CD4-positive, alpha-beta T cell treated with Interleukin-1 beta for 1 hour (primary cell): ENCODE data around the gene C3orf22.

Experiments
- DNase-seq, 2 donors: peaks; one replicate each; pipeline ENCODE4 v3.0.0-alpha.2; 2020 to 2022

Gene C3orf22

DNA sequence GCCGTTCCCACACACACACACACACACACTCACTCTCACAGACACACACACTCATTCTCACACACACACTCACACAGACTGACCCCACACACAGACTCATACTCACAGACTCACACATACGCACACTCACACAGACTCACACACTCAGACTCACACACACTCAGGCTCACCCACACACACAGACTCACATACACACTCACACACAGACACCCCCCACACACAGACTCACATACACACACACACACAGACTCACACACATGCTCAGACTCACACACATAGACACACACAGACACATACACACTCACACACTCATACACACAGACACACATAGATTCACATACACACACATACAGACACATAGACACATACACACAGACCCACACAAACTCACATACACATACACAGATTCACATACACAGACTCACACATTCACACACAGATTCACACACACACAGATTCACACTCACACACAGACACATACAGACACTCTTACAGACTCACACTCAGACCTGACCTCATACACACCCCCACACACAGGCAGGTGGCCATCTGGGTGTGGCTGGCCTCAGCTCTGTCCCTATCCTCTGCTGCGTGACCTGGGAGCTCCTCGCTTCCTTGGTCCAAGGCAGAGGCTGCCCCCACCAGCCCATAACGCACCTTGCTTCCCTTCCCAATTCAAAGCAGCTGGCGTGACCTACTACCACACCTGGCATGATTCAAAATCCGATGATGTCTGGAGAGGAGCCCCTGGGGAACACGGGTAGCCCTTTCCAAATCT lies 1.9 kb downstream of the C3orf22 start:
- DNase-seq, result no peak

DNA sequence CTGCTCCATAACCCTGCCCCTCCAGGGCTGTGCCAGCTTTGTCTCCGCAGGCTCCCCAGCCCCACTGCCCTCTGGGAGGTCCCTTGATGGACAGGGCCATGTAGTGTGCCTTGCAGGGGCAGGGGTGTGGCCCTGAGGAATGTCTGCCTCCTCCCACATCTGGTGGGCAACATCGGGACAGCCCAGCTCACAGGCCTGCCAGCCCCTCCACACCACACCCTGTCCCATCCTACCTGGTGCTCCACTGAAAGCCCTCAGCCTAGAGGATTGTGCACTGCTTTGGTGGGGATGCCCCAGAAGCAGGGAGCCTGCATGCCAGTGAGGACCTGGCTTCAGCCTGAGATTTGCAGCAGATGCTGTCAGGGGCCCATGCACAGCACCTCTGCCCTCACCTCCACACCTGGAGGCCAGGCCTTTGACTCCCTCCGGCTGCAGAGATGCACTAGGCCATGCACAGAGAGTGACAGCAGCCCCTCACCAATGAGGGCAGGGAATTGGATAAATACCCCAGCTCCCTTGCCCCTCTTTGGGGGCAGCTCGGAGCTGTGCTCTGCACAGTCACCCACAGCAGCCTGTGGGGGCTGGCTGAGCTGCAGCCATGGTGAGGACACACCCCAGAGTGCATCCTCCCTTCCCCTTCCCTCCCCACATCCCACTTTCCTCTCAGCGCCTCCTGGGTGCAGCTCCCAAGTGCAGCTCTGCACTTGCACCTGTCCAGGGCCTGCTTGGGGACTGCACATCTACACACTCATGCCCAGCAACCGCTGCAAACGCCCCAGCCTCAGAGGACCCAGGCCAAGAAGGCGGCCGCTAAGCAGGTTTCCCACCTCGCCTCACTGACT lies 2.7 kb downstream of the C3orf22 start:
- no peak for DNase-seq

DNA sequence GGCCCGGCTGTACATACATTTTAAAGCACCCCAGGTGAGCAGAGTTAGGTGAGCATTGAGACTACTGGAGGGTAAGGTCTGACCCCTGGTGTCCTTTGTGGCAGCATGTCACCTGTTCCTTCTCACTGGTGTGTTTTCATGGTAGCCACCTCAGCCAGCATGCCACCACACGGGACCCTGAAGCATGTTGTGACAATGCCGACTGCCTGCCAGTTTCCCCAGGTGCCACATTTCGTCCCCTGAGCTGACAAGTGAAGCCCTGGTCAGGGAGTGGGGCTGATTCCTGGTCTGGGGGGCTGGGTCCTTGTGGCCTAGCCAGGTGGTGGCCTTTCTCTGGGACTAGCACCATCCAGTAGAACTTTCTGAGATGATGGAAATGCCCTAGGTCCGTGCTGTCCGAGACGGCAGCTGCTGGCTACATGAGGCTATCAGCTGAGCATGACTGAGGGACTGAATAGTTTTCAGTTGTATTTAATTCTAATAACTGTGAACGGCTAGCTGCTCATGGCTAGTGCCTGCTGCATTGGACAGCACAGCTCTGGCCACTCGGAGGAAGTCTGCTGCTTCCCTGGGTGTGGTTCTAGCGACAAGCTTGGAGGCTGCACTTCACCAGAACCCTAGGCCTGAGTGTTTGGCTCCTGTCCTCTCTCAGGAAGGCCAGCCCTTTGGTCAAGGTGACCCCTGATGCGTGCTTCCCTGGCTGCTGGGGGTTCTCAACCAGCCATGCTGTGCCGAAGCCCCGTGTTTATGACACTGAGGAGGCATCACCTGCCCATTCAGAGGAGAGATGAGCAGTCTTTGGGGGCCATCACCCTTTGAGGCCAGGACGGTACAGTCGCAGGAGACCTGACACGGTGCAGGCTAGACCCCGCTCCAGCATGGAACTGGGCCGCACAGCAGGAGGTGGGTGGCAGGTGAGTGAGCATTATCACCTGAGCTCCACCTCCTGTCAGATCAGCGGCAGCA lies 3.9 kb downstream of the C3orf22 start:
- DNase-seq, result no peak

DNA sequence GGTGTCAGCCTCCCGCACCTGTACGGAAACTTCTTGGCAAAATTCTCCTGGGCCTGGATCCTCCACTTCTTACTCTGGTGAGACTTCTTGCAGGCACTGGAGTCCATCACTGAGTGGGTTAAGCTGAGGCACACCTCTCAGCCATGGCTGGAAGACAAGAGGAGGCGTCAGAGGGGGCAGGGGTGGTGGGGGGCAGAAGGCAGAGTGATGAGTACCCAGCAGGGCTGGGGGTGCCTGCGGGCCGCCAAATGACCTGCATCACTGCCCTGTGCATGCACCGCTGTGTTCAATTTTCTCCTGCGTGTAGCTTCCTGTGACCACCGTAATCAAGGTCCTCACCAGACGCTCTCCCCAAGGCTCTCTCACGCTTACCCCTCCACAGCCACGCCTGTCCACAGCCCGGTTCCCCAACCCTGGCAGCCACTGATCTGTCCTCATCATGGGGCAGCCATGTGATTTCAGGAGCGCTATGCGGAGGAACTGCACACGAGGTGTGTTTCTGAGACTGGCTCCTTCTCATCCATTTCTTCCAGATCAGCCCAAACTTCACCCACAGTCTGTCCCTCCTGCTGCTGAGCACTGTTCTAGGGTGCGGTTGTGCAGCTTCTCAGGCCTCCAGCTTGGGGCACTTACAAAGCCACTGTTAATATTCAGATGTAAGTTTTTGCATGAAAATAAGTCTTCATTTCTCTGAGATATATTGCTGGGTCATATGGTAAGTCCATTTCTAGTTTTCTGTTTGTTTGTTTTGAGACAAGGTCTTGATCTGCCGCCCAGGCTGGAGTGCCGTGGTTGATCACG lies 5.2 kb downstream of the C3orf22 start:
- no peak for DNase-seq

DNA sequence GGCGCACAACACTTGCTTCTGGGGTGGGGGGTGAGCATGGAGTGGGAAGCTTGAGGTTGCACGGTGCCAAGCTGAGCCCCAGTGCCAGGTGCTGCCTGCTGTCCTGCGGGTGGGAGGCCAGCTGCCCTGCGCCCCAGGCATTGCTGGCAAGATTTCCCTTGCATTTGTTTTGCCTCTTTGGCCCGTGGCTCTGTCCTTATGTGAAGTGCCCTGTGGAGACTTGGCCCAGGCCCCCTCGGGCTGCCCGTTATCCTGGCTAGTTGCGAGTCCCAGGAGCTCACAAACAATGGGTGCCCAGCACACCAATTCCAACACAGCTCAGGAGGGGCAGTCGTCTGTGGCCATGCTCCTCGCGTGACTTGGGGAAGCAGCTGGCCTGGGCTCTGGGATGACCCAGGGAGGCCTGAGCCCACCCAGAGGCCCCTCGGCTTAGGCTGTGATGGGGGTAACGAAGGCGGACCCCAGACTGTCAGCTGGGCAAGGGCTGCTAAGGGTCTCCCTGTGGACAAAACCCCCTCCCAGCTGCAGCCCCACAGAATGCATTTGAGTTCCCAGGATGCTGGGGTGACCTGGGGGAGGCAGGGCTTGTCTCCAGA lies 5.9 kb downstream of the C3orf22 start:
- DNase-seq, result no peak

DNA sequence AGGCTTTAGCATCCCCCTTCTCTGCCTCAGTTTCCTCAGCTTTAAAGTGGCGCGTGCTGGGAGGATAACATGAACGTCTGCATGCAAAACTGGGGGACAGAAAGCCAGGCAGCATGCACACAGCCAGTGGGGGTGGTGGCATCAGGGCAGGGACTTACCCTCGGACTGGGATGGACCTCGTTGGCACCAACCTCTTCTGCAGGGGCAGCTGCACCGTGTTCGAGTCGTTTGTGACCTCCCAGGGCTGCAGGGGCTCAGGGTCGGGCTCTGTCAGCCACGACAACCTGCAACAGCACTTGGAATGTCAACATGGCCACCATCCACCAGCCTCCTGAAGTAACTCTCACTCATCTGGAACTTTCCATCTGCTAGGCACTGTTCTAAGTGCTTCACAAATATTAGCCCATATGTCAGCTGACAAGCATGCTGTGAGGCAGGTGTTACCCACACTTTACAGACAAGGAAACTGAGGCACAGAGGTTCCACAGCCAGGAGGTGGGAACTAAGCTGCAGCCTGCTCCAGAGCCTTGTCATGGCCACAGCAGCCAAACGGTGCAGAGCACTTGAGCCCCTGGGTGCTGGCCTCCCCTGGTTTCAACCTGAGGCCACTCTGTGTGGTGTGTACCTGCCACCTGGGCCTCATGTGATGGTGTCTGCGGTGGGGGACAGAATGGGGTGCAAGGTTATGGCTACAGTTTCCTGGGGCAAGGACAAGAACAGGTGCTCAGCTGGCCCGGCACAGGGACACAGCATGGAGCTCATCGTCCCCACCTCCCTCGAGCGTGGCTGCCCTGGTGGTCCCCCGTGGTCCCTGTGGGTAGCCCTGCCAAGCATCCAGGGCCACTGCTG lies 6.7 kb downstream of the C3orf22 start:
- no peak for DNase-seq

DNA sequence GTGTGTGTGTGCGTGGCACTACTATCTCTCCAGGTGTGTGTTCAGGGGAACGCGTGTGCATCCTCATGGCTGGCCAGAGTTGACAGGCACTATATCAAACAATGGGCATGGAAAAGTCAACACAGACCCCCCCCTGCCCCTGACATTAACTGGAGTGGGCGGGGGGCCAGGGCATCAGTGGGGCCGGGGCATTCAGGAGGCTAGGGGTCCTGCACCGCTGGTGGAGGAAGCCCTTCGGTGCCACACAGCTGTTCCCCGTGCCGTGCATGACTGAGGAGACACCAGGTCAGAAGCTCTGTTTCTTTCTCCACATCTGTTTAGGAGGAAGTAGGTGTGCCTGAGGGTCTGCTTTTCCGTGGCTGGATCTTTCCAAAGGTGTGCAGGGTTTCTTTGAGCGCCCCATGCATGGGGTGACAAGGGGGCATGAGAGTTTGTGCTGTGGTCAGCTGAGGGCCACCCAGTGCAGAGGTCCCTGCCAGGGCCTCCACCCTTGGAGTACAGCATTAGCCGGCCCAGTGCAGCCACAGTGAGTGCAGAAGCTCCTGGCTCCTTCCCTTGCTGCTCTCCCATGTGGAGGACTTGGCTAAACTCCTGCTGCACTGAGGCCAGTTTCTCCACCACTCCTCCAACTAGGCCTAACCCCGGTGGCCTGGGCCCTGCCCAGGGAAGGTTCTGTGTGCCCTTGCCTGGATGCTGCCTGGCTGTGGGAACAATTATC lies 7.5 kb downstream of the C3orf22 start:
- DNase-seq, result no peak

DNA sequence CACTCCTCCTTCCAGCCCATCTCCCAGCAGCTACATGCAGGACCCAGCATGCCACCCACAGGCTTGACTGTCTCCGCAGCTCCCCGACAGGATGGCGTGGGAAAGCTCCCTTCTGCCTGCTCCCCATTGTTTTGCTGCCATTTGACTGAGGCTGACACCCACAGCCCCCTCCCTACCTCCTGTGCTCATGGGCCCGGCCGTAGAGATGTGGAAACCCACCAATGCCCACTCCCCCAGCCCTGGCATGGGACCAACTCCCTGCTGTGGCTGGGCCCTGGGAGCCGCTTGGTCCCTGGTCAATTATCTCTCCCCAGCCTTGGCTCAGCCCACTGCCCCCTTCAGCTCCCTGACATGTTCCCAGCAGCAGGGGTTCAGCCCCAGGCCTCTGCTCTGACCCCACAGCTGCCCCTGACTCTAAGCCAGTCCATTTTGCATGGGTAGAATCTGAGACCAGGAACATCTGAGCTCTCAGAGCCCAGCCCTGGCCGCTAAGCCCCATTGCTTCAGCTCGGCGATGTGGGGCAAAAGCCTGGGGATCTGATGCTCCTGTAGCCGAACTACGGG lies 8.2 kb downstream of the C3orf22 start:
- DNase-seq, result no peak

DNA sequence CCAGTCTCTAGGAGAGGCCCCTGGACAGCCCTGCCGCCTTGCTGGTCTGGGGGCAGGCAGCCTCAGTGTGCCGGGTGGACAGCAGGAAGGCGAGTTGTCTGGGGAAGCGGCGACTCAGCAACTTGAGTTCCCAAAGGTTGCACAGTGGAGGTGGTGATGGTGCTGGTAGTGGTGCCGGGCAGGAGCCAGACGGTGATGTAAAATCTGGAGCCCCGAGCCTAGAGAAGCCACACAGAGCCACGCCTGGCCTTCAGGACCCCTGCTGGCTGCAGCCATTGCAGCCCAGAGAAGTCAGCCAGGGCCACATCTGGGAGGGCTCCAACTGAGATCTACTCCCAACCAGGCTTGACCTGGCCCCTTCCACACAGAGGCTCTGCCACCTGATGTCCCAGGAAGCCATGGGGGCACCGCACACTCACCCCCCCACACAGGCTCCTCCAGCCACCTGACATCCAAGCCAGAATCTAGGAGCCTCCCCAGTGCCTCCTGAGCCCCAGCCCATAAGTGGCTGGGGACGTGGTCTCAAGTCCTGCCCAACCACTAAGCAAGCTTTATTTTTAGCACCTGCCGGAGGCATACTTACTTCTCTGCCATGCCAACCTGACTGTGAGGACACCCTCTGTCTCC lies 8.8 kb downstream of the C3orf22 start:
- DNase-seq, result no peak

DNA sequence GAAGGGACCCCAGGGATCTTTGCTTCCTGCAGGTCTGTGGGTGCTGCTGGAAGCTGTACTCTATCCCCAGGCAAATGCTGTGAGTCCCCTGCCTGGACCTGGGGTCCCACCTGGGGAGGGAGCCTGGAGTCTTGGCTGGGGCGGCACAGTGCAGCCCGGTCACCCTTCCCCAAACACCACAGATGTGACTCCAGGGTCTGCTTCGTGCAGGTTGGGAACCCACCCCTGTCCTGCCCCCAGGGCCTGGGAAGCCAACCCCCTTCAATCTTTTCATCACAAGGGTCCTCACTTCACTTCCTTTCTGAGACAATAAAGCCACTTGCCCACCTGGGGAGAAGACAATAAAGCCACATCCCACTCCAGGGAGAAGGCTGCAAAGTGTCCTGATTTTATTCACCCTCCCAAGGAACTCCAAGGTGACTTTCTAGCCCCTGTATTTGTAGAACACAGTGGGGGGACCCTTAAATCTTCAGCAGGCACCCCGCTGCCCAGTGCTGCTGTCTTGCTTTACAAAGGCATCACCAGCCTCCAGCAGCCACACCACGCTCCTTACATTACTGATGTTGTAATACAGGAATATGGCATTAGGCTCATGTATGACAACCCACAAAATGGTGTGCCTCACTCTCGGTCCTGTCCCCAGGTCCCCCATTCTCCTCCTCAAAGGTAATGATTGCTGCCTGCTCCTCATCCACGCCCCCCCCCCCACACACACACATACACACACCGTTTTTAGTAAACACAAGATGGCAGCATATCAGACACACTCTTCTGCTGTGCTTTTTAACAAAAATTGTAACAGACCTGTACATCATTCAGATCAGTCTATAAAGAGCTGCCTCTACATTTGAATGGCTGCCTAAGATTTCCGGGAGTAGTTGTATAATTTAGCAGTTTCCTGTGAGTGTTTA lies 9.9 kb downstream of the C3orf22 start:
- no peak for DNase-seq

DNA sequence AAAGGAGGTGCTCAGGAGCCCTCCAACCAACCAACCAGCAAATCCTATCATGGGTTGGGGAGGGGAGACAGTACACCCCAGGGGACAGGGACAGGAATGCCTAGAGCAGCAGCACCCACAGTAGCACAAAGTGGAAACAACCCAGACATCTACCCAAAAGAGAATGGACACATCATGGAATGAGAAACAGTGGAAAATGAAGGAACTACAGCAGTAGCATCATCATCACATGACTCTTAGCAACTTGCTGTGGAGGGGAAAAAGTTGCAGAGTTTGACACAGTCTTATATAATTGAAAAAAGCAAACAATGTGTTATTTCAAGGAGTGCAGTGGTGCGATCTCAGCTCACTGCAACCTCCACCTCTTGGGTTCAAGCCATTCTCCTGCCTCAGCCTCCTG lies 11.0 kb downstream of the C3orf22 start:
- no peak for DNase-seq

DNA sequence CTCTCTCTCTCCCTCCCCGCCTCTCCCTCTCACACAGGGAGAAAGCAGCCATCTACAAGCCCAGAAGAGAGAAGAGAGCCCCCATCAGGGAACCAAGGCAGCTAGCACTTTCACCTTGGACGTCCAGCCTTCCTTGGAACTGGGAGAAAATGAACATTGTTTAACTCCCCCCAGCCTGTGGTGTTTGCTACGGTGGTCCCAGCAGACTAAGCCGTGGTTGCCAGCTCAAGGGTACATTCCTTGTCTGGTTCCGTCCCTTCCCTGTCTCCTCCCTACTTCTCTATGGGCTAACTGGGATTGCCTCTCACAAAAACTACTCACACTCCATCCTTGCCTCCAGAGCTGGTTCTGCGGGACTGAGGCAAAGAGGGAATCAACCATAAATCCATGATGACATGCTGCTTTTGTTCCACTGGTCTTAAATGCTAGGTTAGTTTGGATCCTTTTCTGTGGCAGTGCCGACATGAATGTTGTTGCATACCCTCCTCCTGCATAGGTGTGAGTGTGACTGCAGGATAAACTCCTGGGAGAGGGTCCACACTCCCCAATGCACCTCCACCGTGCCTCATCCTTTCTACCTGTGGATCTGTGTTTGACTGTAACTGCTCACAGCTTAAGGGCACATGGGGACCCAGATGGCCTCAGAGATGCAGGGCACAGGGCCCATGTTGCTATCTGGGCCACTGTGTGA lies 12.0 kb downstream of the C3orf22 start:
- no peak for DNase-seq

DNA sequence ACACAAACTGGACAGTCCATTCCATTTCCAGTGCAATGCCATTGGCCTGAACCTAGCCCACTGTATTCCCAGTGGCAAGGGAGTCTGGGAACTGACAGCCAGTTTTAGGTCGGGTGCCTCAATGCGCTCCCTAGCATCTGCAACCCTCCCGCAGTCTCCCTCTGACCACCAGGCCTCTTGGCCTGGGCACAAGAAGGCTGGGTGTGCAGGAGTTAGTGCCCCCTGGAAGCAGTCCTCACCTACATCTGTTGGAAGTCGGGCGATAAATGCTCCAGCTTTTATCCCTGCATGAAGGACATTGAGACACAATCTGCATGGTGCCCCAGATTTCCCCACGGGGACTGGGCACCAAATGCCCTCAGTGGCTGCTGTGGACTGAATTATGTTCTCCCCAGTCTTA lies 12.7 kb downstream of the C3orf22 start:
- DNase-seq, result no peak

DNA sequence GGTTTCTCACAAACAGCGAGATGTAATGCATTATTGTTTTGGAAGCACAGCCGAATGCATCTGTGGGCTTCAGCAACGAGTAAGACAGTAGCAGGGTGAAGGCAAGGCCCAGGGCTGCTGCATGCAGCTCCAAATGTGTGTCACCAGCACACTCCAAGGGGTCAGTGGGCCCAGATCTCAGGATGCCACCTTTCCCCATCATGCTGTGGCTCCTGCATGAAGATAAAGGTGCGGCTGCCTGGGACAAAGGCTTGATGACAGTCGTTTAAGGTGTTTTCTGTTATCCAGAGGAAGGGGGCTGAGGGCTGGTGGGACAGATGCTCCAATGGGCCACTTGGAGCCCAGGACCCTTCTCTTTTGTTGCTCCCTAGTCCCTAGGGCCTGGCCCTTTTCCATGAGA lies 13.2 kb downstream of the C3orf22 start:
- DNase-seq, result no peak

DNA sequence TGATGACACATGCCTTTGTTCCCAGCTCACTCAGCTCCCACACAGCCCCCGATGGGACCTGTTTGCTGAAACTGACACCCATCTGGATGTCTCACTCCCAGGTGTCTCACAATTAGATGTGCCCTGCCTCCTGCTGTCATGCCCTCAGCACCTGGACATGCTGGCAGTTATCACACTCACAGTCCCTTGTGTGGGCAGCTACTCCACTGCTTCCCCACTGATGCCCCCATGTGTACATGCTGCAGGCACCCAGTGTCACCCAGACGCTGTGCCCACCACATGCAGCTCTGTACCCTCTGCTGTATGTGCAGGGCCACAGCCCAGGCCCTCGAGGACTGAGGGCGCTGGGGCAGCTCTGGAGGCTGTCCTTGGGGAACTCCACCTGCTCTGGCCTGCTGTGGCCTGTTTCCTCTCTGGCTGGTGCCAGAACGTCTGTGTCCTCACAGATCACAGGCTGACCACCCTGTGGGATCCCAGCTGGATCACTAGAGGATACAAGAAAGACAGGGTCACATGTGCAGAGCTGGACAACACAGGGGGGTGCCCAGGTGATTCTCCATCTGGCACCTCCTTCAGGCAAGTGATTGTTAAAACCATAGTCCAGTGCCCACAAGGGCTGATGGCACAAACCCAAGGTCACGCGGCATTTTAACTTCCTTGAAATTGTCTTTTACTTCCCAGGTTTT lies 14.0 kb downstream of the C3orf22 start:
- DNase-seq, result no peak

DNA sequence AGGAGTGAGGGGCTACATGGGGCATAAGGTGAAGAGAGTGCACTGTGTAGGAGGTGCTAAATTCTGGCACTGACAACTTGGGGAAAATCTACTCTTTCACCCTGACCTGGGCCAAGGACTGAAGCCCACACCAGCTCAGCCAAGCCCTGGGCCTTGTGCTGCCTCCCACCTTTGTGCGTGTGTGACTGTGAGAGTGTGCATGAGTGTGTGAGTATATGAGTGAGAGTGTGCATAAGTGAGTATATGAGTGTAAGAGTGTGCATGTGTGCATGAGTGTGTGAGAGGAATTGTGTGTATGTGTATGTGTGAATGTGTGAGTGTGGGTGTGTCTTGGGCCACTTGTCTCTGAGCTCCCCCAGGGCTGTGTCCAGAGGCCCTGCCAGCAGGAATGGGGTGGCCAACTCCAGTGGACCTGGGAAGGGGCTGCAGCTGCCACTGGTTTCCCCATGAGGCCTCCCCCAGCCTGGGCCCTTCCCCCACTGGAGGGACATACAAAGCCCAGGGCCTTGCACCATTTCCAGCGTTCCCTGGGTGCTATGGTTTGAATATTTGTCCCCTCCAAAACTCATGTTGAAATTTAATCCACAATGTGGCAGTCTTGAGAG lies 15.2 kb downstream of the C3orf22 start:
- DNase-seq, result no peak
